GOT3 (cell line): ENCODE measurements around the gene ERC1.

ENCODE experiments used
- DNase-seq: peaks from one replicate; lab custom pipeline; 2025; ENCODE audit warnings: mixed read lengths; lab: John Stamatoyannopoulos, UW

Gene ERC1

DNA sequence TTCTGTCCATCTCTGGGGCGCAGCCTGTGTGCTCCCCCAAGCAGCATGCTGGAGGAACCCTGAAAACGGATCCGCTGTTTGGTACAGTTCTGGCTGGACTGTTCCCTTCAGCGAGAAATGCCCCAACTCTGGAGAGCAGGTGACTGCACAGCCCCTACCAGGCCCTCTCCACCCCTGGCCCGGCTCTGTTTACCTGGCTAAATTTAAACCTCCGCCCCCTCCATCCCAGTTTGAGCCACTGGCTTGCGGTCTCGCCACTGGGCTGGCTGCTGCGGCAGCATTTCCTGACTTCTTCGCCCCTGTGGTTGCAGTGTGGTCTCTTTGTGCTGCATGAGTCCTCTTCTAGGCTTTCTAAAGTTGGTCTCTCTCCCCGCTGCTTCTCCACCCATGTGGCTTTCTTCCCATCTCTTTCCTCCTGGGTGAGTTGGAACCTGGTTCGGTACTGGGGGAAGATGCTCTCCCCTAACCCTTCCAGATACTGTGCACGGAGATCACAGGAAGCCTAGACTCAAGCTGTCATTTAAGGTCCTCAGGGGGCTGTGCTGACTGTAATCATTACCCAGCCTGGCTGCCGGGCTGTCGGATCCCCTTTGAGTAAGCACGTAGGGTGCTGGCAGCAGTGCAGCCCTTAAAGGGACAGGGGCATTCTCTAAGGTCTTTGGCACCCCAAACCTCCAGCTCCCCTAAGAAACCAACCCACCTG, 542.7 kb downstream of the ERC1 start:
- no peak for DNase-seq

DNA sequence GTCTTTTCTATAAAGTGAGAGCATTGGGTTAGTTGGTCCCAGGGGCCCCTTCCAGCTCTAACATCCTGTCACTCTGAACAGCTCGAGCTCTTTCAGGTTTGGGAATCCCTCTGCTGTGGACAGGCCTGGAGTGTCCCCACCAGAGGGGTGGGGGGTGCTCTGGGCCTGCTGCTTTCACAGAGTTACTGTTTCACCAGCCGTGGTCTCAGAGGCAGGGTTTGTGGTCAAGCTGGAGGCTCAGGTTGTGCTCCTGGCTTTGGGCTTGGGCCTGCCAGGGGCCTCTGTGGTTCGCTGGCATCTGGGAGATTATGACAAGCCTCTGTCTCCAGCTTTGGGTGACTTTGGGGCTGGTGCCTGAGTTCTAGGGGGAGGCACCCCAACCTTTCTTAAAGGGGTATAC, 543.7 kb downstream of the ERC1 start:
- DNase-seq, result no peak

DNA sequence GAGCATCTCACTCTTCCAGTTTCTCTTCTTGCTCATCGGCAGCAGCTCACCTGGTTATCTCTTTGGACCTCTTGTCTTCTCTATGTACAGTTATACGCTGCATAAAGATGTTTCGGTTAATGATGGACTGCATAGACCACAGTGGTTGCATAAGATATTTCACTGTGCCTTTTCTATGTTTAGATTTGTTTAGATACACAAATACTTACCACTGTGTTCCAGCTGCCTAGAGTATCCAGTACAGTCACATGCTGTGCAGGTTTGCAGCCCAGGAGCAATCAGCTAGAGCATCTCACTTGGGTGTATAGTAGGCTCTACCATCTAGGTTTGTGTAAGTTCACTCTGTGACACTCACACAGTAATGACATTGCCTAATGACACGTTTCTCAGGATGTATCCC, 545.8 kb downstream of the ERC1 start:
- no peak for DNase-seq

DNA sequence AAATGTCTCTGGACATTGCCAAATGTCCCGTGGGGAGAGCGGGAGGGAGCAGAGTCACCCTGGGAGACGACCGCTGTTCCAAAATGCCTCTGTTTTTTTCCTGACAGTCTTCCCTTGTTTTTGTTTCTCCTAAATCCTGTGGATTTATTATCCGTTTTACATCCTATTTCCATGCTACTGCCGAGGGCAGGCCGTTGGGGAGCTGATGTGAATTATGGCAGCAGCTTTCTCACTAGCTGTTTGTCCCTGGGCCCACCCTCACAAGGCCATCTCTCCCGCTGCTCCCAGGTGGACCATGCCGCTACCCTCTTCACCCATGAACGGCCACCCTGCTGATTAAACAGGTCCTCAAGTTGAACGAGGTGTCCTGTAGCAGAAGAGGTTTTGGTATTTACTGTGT, 548.1 kb downstream of the ERC1 start:
- DNase-seq, result no peak

DNA sequence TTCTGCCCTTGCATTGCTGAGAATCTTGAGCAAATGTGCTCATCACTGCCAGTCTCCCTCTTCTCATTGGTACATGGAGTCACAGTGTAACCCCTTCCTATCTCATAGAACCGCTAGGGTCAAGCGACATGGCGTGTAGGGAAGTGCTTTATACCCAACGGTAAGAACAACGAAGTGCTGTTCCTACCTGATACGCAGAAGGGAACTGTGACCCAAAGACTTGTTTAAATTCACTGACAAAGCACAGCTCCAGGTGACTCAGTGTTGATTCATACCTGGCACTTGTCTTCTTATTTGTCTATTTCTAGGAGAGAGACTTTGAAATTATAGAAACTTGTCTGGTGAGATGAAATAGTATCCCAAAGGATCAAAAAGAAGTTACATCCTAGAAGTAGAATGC, 549.7 kb downstream of the ERC1 start:
- no peak for DNase-seq

DNA sequence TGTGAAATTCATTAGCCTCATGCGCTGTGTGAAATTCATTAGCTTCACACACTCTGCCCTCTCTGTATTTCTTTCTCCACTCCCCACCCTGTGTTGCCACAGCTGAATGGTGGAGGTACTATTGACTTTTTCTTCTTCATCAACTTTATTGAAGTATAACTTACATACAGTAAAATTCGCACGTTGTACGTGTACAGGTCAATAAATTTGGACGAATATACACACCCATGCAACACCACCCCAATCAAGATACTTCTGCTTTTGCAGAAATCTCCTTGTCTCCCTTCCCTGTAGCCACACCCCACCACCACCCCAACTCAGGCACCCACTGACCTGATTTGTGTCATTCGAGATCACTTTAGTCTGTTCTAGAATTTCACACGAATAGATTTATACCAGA, 551.6 kb downstream of the ERC1 start:
- DNase-seq, result no peak

DNA sequence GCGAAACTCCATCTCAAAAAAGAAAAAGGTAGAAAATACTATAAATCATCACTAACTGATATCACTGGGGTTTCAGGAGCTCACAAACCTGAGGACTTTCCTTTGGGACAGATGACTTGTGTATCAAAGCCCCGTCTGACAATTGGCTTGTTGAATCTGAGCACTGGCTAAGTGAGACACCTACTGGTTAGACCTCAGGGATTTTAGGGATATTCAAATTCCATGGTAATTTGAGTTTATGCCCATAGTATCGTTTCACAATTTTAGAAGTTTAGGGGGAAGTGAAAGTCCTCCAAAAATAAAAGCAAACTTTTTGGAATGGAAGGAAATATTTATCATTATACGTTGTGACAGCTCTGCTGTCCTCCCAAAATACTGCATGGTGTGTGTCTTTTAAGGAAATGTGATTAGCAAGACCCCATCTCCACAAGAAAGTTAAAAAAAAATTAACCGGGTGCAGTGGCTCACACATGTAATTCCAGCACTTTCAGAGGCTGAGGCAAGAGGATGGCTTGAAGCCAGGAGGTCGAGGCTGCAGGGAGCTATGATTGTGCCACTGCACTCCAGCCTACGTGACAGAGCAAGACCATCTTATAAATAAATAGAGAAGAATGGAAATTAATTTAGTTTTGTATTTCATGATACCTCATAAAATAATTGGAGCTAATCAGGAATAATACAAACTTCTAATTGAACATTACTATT, 554.1 kb downstream of the ERC1 start:
- DNase-seq, result no peak
